Neural progenitor cell (in vitro differentiated cells): ENCODE measurements around the gene CRIM1. TPM values are rescaled to one million over a fixed set of nuclear protein-coding genes. Genes with fewer than 3 reads are reported as not detected.

Source experiments
- DNase-seq: peaks from one replicate; pipeline ENCODE4 v3.0.0-alpha.2; 2016; ENCODE audit warnings: low spot score
- H2AFZ ChIP-seq: fragments of 200-600 bp; sonication (generic); replicated peaks from 2 replicates; pipeline ENCODE4 v1.6.1; 2016; ENCODE audit warnings: antibody characterized with exemption
- H3F3A ChIP-seq: fragments of 200-600 bp; sonication (generic); 2 replicates; pipeline ENCODE4 v1.6.1; 2016; ENCODE audit warnings: antibody characterized with exemption, low read depth
- H3K27ac ChIP-seq: fragments of 200-600 bp; sonication (generic); 2 replicates; pipeline ENCODE4 v1.5.1; 2016; ENCODE audit warnings: mild to moderate bottlenecking
- H3K27me3 ChIP-seq: fragments of 200-600 bp; sonication (generic); 2 replicates; pipeline ENCODE4 v1.6.1; 2016; ENCODE audit warnings: mild to moderate bottlenecking, moderate library complexity
- H3K36me3 ChIP-seq: fragments of 200-600 bp; sonication (generic); 2 replicates; pipeline ENCODE4 v1.5.1; 2016
- H3K4me1 ChIP-seq: fragments of 200-600 bp; sonication (generic); 2 replicates; pipeline ENCODE4 v1.6.1; 2016; ENCODE audit warnings: mixed run types
- H3K4me2 ChIP-seq: fragments of 200-600 bp; sonication (generic); 2 replicates; pipeline ENCODE4 v1.6.1; 2016
- H3K4me3 ChIP-seq: fragments of 200-600 bp; sonication (generic); 2 replicates; pipeline ENCODE4 v1.5.1; 2016
- H3K79me2 ChIP-seq: fragments of 200-600 bp; sonication (generic); 2 replicates; pipeline ENCODE4 v1.6.1; 2016; ENCODE audit warnings: low read depth
- H3K9ac ChIP-seq: fragments of 200-600 bp; sonication (generic); 2 replicates; pipeline ENCODE4 v1.6.1; 2016
- H3K9me3 ChIP-seq: fragments of 200-600 bp; sonication (generic); 2 replicates; pipeline ENCODE4 v1.5.1; 2016; ENCODE audit warnings: low read depth
- H4K20me1 ChIP-seq: fragments of 200-600 bp; sonication (generic); 2 replicates; pipeline ENCODE4 v1.6.1; 2016; ENCODE audit warnings: low read depth
- H3K27ac Mint-ChIP-seq: 3 replicates; pipeline ENCODE4 v1.8.0; 2021; ENCODE audit warnings: mixed read lengths
- H3K27me3 Mint-ChIP-seq: 2 replicates; pipeline ENCODE4 v1.8.0; 2022; ENCODE audit warnings: low read depth, mild to moderate bottlenecking, inconsistent platforms, moderate library complexity, mixed read lengths; ENCODE audit not compliant: insufficient read depth
- H3K36me3 Mint-ChIP-seq: 3 replicates; pipeline ENCODE4 v1.8.0; 2021; ENCODE audit warnings: mixed read lengths
- H3K4me1 Mint-ChIP-seq: 3 replicates; pipeline ENCODE4 v1.8.0; 2021; ENCODE audit warnings: mixed read lengths
- H3K4me3 Mint-ChIP-seq: 3 replicates; pipeline ENCODE4 v1.8.0; 2021; ENCODE audit warnings: mild to moderate bottlenecking, moderate library complexity, mixed read lengths
- H3K9me3 Mint-ChIP-seq: 3 replicates; pipeline ENCODE4 v1.8.0; 2020; ENCODE audit warnings: mixed read lengths
- EZH2 ChIP-seq: fragments of 200-600 bp; sonication (generic); IDR thresholded peaks from 2 replicates; pipeline ENCODE4 v1.6.1; 2017; ENCODE audit warnings: antibody characterized with exemption, mild to moderate bottlenecking, moderate library complexity
- EZH2phosphoT487 ChIP-seq: fragments of 200-600 bp; sonication (generic); IDR thresholded peaks from 2 replicates; pipeline ENCODE4 v1.6.1; 2017; ENCODE audit warnings: antibody characterized with exemption
- total RNA-seq: library from RNA; depleted of rRNA; stranded (reverse); fragments of >200 nt; gene quantifications from 2 replicates; pipeline ENCODE4 v1.2.3, GENCODE V29; 2015; ENCODE audit warnings: low replicate concordance
- TF ChIP-seq, protein P1 (sequence below): fragments of 200-600 bp; sonication (generic); IDR thresholded peaks from 2 replicates; pipeline ENCODE4 v1.5.1; 2017; ENCODE audit warnings: antibody characterized with exemption, mild to moderate bottlenecking

CRIM1 gene
- total RNA-seq, 1 donor from 2014 or later: 4.9 TPM

DNA sequence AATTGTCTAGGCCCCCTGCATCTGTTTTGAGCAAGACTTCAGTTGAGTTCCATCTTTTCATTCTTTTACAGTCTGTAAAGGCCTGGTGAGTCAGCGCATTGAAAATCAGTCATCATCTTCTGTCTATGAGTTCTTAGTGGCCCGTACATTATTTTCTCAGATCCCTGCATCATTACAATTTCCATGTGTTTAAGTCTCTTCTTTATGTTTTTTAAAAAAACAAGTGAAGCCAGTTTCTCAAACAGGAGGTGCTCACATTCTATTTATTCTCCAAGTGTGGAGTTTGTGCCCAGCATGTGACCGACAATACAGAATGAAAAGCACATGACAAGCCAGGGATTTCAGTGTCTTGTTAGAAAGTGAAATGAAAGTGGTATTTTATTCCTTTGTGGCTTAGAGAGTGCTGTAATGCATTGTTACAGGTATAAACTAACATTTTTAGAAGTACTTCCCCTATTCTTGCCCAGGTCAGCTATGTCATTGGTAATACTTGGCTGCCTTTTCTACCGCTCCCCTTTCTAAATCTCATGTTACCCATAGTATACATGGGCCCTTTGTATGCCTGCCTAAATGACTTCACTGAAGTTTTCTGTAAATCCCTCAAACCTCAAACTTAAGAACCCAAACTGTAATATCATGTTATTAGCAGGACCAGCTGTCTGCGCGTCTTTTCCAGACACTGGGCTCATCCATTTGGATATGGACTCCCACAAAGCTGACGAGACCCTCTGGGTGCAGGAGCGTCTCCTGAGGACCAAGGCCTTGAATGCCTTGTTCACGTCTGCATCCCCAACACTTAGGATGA lies 174.8 kb downstream of the CRIM1 start:
- peaks cover 18% of the 10 kb centered on the region for H3K4me1 ChIP-seq
- H3K27ac ChIP-seq: no peak overlapping the region
- TF ChIP-seq EZH2 (no peak), EZH2phosphoT487 (no peak)
- TF ChIP-seq, protein P1, sequence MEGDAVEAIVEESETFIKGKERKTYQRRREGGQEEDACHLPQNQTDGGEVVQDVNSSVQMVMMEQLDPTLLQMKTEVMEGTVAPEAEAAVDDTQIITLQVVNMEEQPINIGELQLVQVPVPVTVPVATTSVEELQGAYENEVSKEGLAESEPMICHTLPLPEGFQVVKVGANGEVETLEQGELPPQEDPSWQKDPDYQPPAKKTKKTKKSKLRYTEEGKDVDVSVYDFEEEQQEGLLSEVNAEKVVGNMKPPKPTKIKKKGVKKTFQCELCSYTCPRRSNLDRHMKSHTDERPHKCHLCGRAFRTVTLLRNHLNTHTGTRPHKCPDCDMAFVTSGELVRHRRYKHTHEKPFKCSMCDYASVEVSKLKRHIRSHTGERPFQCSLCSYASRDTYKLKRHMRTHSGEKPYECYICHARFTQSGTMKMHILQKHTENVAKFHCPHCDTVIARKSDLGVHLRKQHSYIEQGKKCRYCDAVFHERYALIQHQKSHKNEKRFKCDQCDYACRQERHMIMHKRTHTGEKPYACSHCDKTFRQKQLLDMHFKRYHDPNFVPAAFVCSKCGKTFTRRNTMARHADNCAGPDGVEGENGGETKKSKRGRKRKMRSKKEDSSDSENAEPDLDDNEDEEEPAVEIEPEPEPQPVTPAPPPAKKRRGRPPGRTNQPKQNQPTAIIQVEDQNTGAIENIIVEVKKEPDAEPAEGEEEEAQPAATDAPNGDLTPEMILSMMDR: no peak
- Mint-ChIP-seq H3K27ac (no peak overlapping the region), H3K4me1 (peaks cover 13% of the 10 kb centered on the region), H3K9me3 (no peaks in the 10 kb centered on the region), H3K36me3 (peaks cover 16% of the 10 kb centered on the region), H3K4me3 (no peak overlapping the region), H3K27me3 (no peaks in the 10 kb centered on the region)
- no peaks in the 10 kb centered on the region for H3K9me3 ChIP-seq
- DNase-seq: no peak
- H2AFZ ChIP-seq: no peak overlapping the region
- H3F3A ChIP-seq: no peaks in the 10 kb centered on the region
- no peaks in the 10 kb centered on the region for H3K79me2 ChIP-seq
- no peak overlapping the region for H3K9ac ChIP-seq
- no peak overlapping the region for H3K4me2 ChIP-seq
- no peaks in the 10 kb centered on the region for H3K36me3 ChIP-seq
- H3K4me3 ChIP-seq: no peak overlapping the region
- no peaks in the 10 kb centered on the region for H3K27me3 ChIP-seq
- H4K20me1 ChIP-seq: no peaks in the 10 kb centered on the region

DNA sequence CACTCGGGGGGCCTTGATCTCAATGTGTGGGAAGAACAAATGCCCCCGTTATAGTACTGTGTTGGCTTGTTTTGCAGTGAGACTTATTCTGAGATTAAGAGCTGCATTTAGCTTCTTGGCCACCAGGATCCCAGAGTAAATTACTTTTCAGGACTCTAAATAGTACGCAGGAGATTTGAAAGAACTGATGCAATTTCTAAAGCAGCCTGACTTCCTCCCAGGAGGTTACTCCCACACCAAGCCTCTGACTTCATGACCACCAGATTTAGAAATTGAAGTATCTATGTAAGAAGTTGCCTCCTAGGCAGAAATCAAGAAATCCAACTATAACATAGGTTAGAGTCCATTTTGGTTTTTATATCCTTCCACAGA lies 175.4 kb downstream of the CRIM1 start:
- no peaks in the 10 kb centered on the region for H3K36me3 ChIP-seq
- no peak overlapping the region for H3K27ac ChIP-seq
- Mint-ChIP-seq H3K36me3 (peaks cover 15% of the 10 kb centered on the region), H3K9me3 (no peaks in the 10 kb centered on the region), H3K27me3 (no peaks in the 10 kb centered on the region), H3K27ac (no peak overlapping the region), H3K4me3 (no peak overlapping the region), H3K4me1 (peaks cover 13% of the 10 kb centered on the region)
- H3K79me2 ChIP-seq: no peaks in the 10 kb centered on the region
- no peak overlapping the region for H3K9ac ChIP-seq
- no peak overlapping the region for H3K4me2 ChIP-seq
- no peaks in the 10 kb centered on the region for H3F3A ChIP-seq
- H4K20me1 ChIP-seq: no peaks in the 10 kb centered on the region
- TF ChIP-seq EZH2phosphoT487 (no peak), EZH2 (no peak)
- TF ChIP-seq, protein P1: peak; percentile 23
- no peak overlapping the region for H2AFZ ChIP-seq
- H3K27me3 ChIP-seq: no peaks in the 10 kb centered on the region
- DNase-seq: no peak
- H3K4me3 ChIP-seq: no peak overlapping the region
- H3K9me3 ChIP-seq: no peaks in the 10 kb centered on the region
- peaks cover 18% of the 10 kb centered on the region for H3K4me1 ChIP-seq

DNA sequence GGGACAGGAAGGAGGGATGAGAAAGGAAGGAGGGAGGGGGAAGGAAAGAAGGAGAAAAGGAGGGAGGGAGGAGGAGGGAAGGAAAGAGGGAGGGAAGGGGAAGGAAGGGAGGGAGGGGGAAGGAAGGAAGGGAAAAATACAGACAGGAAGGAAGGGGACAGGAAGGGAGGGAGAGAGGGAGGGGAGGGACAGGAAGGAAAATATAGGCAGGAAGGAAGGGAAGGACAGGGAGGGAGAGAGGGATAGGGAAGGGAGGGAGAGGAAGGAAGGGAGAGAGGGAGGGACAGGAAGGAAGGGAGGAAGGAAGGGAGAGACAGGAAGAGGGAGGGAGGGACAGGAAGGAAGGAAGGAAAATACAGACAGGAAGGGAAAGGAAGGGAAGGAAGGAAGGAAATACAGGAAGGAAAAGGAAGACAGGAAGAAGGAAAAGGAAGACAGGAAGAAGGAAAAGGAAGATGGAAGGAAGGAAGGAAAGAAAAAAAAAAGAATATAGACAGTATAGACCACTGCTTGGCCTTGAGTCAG lies 178.8 kb downstream of the CRIM1 start:
- Histone ChIP-seq H3K27me3 (no peaks in the 10 kb centered on the region), H3F3A (no peaks in the 10 kb centered on the region), H3K27ac (no peak overlapping the region), H3K4me2 (no peak overlapping the region), H3K4me3 (no peak overlapping the region), H2AFZ (no peak overlapping the region), H3K9me3 (no peaks in the 10 kb centered on the region), H3K79me2 (no peaks in the 10 kb centered on the region), H3K4me1 (peaks cover 18% of the 10 kb centered on the region), H3K9ac (no peak overlapping the region), H3K36me3 (no peaks in the 10 kb centered on the region), H4K20me1 (no peaks in the 10 kb centered on the region)
- H3K4me1 Mint-ChIP-seq: peaks cover 9% of the 10 kb centered on the region
- H3K36me3 Mint-ChIP-seq: peaks cover 14% of the 10 kb centered on the region
- H3K9me3 Mint-ChIP-seq: no peaks in the 10 kb centered on the region
- H3K4me3 Mint-ChIP-seq: no peak overlapping the region
- H3K27me3 Mint-ChIP-seq: no peaks in the 10 kb centered on the region
- TF ChIP-seq EZH2: no peak
- TF ChIP-seq, protein P1: no peak
- no peak for TF ChIP-seq EZH2phosphoT487
- no peak overlapping the region for H3K27ac Mint-ChIP-seq
- no peak for DNase-seq
